Retinal pigment epithelial cell (primary cell): ENCODE measurements around the gene TRIM46.
"Not testable (repeated sequence)": the region's sequence is repeated elsewhere in the genome, so short reads cannot be mapped to it uniquely, and the experiment has no call there.

Experiments used
- DNase-seq: peaks from one replicate; pipeline ENCODE4 v3.0.0-alpha.2; 2010; ENCODE audit warnings: low read depth
- H3K4me3 ChIP-seq: 2 replicates; pipeline ENCODE4 v1.5.1; 2011; ENCODE audit warnings: mild to moderate bottlenecking, low read length, control low read depth, moderate library complexity
- CTCF ChIP-seq: conservative IDR thresholded peaks from 2 replicates; pipeline ENCODE4 v1.5.1; 2011; ENCODE audit warnings: low read depth, low read length, control low read depth, inconsistent platforms

TRIM46 gene

GRCh38 chr1:155227261-155228095 lies 53.8 kb downstream of the TRIM46 start:
- H3K4me3 ChIP-seq = peak overlapping the region; percentile 75
- peak; percentile 95 for DNase-seq
- TF ChIP-seq CTCF = no peak

DNA sequence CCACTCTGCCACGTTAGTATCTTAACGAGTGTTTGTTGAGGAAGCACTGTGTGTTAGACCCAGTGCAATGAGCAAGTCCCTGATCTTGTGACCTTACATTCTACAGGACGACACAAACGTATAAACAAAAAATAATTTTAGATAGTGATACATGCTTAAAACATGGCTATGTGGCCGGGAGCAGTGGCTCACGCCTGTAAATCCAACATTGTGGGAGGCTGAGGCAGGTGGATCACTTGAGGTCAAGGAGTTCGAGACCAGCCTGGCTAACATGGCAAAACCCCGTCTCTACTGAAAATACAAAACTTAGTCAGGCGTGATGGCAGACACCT lies 54.4 kb downstream of the TRIM46 start:
- peak overlapping the region; percentile 41 for H3K4me3 ChIP-seq
- no peak for TF ChIP-seq CTCF
- DNase-seq = no peak

DNA sequence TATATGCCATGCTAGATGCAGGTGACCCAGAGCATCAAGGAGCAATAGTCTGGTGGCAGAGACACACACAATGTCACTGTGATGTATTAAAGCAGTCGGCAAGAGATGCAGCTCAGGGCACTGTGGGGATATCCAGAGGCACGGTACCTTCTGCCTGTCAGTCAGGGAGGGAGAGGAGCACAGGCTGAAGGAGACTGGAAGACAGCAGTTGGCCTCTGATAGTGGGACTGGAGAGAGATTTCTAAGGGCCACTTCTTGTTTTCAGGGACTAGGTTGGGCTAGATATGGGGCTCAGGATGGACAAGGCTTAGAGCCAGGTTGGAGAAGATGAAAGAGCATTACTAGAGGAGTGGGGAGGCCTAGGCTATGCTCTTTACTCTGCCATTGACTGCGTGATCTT lies 57.7 kb downstream of the TRIM46 start:
- DNase-seq, H3K4me3 ChIP-seq: not testable (repeated sequence)

DNA sequence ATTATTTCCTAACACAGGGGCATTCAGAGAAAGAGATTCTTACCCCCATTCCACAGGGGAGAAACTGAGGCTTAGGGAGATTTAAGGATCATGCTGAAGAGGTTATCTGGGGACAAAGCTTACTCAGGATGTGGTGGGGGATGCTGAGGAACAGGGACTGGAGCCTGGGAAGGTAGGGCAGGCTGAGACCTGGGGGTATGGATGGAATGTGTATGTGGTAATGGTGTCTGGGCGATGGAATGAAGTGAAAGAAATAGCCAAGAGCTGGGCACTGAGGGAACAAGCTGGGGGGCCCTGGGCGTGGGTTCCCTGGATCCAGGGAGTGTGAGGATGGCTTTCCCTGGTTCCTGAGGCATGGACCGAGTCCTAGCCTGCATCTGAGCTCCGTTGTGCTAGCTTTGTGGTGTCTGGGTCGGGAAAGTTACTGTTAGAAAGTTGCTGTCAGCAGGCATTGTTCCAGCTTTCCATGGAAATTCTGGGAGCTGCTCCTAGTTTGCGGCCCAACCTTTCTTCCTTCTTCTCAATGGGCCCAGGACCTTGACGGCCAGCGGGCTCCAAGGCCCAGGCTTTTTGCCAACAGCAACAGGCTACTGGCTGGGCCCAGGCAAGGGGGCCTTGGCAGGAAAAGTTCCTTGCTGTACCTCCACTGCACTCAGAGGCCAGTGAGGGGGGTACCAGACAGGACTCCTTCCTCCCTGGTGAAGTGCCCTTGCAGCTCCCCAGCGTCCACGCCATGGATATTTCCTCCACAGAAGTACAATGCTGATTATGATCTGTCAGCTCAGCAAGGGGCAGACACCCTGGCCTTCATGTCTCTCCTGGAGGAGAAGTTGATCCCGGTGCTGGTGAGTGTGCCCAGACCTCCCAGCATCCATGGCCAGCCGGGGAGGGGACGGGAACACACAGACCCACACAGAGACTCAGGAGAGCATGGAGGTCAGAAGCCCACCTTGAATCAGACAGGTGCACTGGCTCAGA lies 58.6 kb downstream of the TRIM46 start:
- DNase-seq, H3K4me3 ChIP-seq: not testable (repeated sequence)

GRCh38 chr1:155233502-155233901 lies 59.9 kb downstream of the TRIM46 start:
- not testable (repeated sequence) for DNase-seq, H3K4me3 ChIP-seq
